WTC11 (cell line): ENCODE data around the gene FES. TPM values are rescaled to one million over a fixed set of nuclear protein-coding genes. Genes with fewer than 3 reads are reported as not detected.

Source experiments
- ATAC-seq: fragments of 200-7000 bp; cut with Tn5 transposase; 2 replicates; pipeline ENCODE4 v1.10.0; 2021; ENCODE audit warnings: mild to moderate bottlenecking, moderate library complexity
- CTCF ChIA-PET: fragments of 300-600 bp; sonication (Branson Sonifier 250); formaldehyde crosslinking; loops from one replicate; lab custom pipeline; 2021; ENCODE audit warnings: antibody characterized with exemption; lab: Charles Lee
- POLR2A ChIA-PET: fragments of 350-600 bp; sonication (Branson Sonifier 250); formaldehyde crosslinking; loops from one replicate; lab custom pipeline; 2021; ENCODE audit warnings: antibody characterized with exemption; lab: Charles Lee
- DNase-seq: peaks from one replicate; pipeline ENCODE4 v3.0.0; 2021; ENCODE audit warnings: low spot score
- H3K27ac Mint-ChIP-seq: 2 replicates; pipeline ENCODE4 v1.8.0; 2021; ENCODE audit warnings: mixed read lengths
- H3K27me3 Mint-ChIP-seq: 2 replicates; pipeline ENCODE4 v1.8.0; 2021; ENCODE audit warnings: low read depth, mild to moderate bottlenecking, moderate library complexity, mixed read lengths
- H3K36me3 Mint-ChIP-seq: 2 replicates; pipeline ENCODE4 v1.8.0; 2021; ENCODE audit warnings: mixed read lengths
- H3K4me1 Mint-ChIP-seq: 2 replicates; pipeline ENCODE4 v1.8.0; 2022; ENCODE audit warnings: mixed read lengths
- H3K4me3 Mint-ChIP-seq: 2 replicates; pipeline ENCODE4 v1.8.0; 2021; ENCODE audit warnings: mild to moderate bottlenecking, moderate library complexity, mixed read lengths
- H3K9me3 Mint-ChIP-seq: 2 replicates; pipeline ENCODE4 v1.8.0; 2021; ENCODE audit warnings: mixed read lengths
- ARID4B ChIP-seq: sonication (generic); formaldehyde crosslinking; IDR thresholded peaks from 2 replicates; pipeline ENCODE4 v1.8.0; 2023; ENCODE audit warnings: missing genetic modification reagents, mild to moderate bottlenecking, borderline replicate concordance
- ERG ChIP-seq: fragments of 250-450 bp; sonication (Bioruptor Pico); IDR thresholded peaks from 2 replicates; pipeline ENCODE4 v1.8.0; 2021; ENCODE audit warnings: mild to moderate bottlenecking
- GABPB1 ChIP-seq: sonication (generic); formaldehyde crosslinking; IDR thresholded peaks from 2 replicates; pipeline ENCODE4 v1.8.1; 2023; ENCODE audit warnings: mild to moderate bottlenecking, missing genetic modification reagents
- NFATC4 ChIP-seq: fragments of 250-450 bp; sonication (Bioruptor Pico); IDR thresholded peaks from 2 replicates; pipeline ENCODE4 v1.9.0; 2021; ENCODE audit warnings: mild to moderate bottlenecking
- NR1H2 ChIP-seq: sonication (generic); formaldehyde crosslinking; IDR thresholded peaks from 2 replicates; pipeline ENCODE4 v1.9.0; 2021; ENCODE audit warnings: mild to moderate bottlenecking, moderate library complexity, missing genetic modification reagents
- TCF7 ChIP-seq: sonication (generic); formaldehyde crosslinking; IDR thresholded peaks from 2 replicates; pipeline ENCODE4 v1.8.0; 2022; ENCODE audit warnings: mild to moderate bottlenecking, low read depth, missing genetic modification reagents, moderate library complexity
- ZNF423 ChIP-seq: fragments of 250-450 bp; sonication (Bioruptor Pico); IDR thresholded peaks from 2 replicates; pipeline ENCODE4 v2.1.2; 2022; ENCODE audit warnings: mild to moderate bottlenecking, moderate library complexity
- total RNA-seq: library from RNA; stranded (reverse); gene quantifications from 3 replicates; pipeline ENCODE4 v1.2.3, GENCODE V29; 2021
- TF ChIP-seq, protein P1 (sequence below): sonication (generic); formaldehyde crosslinking; IDR thresholded peaks from 2 replicates; pipeline ENCODE4 v1.8.1; 2023; ENCODE audit warnings: mild to moderate bottlenecking, missing genetic modification reagents, borderline replicate concordance
- TF ChIP-seq, protein P2 (sequence below): sonication (generic); formaldehyde crosslinking; IDR thresholded peaks from 2 replicates; pipeline ENCODE4 v1.8.1; 2022; ENCODE audit warnings: missing genetic modification reagents, borderline replicate concordance
- TF ChIP-seq, protein P3 (sequence below): fragments of 250-450 bp; sonication (Bioruptor Pico); IDR thresholded peaks from 2 replicates; pipeline ENCODE4 v1.9.0; 2021; ENCODE audit warnings: mild to moderate bottlenecking, borderline replicate concordance
- TF ChIP-seq, protein P4 (sequence below): sonication (generic); formaldehyde crosslinking; IDR thresholded peaks from 2 replicates; pipeline ENCODE4 v1.8.1; 2022; ENCODE audit warnings: low read depth, mild to moderate bottlenecking, moderate library complexity, missing genetic modification reagents, borderline replicate concordance

The FES gene
- total RNA-seq, 1 experiment from 2014 or later = 10.0 TPM

GRCh38 chr15:90892498-90893174, 8.3 kb downstream of the FES start:
- ATAC-seq (no peak), DNase-seq (no peak)
- no peak overlapping the region for H3K4me3 Mint-ChIP-seq
- CTCF ChIA-PET = interaction anchor here (1.0 to 1.9 kb wide), 3 partner anchors 10 to 250 kb away, joined by 3 to 6 read pairs (median 4); no protein-coding TSS in a partner anchor
- H3K9me3 Mint-ChIP-seq = no peaks in the 10 kb centered on the region
- H3K27me3 Mint-ChIP-seq = no peaks in the 10 kb centered on the region
- no peaks in the 10 kb centered on the region for H3K4me1 Mint-ChIP-seq
- no peaks in the 10 kb centered on the region for H3K36me3 Mint-ChIP-seq
- TF ChIP-seq, protein P1, sequence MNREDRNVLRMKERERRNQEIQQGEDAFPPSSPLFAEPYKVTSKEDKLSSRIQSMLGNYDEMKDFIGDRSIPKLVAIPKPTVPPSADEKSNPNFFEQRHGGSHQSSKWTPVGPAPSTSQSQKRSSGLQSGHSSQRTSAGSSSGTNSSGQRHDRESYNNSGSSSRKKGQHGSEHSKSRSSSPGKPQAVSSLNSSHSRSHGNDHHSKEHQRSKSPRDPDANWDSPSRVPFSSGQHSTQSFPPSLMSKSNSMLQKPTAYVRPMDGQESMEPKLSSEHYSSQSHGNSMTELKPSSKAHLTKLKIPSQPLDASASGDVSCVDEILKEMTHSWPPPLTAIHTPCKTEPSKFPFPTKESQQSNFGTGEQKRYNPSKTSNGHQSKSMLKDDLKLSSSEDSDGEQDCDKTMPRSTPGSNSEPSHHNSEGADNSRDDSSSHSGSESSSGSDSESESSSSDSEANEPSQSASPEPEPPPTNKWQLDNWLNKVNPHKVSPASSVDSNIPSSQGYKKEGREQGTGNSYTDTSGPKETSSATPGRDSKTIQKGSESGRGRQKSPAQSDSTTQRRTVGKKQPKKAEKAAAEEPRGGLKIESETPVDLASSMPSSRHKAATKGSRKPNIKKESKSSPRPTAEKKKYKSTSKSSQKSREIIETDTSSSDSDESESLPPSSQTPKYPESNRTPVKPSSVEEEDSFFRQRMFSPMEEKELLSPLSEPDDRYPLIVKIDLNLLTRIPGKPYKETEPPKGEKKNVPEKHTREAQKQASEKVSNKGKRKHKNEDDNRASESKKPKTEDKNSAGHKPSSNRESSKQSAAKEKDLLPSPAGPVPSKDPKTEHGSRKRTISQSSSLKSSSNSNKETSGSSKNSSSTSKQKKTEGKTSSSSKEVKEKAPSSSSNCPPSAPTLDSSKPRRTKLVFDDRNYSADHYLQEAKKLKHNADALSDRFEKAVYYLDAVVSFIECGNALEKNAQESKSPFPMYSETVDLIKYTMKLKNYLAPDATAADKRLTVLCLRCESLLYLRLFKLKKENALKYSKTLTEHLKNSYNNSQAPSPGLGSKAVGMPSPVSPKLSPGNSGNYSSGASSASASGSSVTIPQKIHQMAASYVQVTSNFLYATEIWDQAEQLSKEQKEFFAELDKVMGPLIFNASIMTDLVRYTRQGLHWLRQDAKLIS (CRISPR knock-in tag) = no peak
- TF ChIP-seq, protein P2, sequence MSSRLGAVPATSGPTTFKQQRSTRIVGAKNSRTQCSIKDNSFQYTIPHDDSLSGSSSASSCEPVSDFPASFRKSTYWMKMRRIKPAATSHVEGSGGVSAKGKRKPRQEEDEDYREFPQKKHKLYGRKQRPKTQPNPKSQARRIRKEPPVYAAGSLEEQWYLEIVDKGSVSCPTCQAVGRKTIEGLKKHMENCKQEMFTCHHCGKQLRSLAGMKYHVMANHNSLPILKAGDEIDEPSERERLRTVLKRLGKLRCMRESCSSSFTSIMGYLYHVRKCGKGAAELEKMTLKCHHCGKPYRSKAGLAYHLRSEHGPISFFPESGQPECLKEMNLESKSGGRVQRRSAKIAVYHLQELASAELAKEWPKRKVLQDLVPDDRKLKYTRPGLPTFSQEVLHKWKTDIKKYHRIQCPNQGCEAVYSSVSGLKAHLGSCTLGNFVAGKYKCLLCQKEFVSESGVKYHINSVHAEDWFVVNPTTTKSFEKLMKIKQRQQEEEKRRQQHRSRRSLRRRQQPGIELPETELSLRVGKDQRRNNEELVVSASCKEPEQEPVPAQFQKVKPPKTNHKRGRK = no peak
- TF ChIP-seq, protein P3, sequence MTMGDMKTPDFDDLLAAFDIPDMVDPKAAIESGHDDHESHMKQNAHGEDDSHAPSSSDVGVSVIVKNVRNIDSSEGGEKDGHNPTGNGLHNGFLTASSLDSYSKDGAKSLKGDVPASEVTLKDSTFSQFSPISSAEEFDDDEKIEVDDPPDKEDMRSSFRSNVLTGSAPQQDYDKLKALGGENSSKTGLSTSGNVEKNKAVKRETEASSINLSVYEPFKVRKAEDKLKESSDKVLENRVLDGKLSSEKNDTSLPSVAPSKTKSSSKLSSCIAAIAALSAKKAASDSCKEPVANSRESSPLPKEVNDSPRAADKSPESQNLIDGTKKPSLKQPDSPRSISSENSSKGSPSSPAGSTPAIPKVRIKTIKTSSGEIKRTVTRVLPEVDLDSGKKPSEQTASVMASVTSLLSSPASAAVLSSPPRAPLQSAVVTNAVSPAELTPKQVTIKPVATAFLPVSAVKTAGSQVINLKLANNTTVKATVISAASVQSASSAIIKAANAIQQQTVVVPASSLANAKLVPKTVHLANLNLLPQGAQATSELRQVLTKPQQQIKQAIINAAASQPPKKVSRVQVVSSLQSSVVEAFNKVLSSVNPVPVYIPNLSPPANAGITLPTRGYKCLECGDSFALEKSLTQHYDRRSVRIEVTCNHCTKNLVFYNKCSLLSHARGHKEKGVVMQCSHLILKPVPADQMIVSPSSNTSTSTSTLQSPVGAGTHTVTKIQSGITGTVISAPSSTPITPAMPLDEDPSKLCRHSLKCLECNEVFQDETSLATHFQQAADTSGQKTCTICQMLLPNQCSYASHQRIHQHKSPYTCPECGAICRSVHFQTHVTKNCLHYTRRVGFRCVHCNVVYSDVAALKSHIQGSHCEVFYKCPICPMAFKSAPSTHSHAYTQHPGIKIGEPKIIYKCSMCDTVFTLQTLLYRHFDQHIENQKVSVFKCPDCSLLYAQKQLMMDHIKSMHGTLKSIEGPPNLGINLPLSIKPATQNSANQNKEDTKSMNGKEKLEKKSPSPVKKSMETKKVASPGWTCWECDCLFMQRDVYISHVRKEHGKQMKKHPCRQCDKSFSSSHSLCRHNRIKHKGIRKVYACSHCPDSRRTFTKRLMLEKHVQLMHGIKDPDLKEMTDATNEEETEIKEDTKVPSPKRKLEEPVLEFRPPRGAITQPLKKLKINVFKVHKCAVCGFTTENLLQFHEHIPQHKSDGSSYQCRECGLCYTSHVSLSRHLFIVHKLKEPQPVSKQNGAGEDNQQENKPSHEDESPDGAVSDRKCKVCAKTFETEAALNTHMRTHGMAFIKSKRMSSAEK (CRISPR knock-in tag) = no peak
- no peak for TF ChIP-seq NR1H2 (CRISPR knock-in tag)
- no peak for TF ChIP-seq ERG (CRISPR knock-in tag)
- no peak for TF ChIP-seq GABPB1 (CRISPR knock-in tag)
- TF ChIP-seq, all 79 proteins: peak for 0
- no peak overlapping the region for H3K27ac Mint-ChIP-seq
- POLR2A ChIA-PET = no interaction called here

GRCh38 chr15:90893175-90894090, 9.1 kb downstream of the FES start:
- Mint-ChIP-seq H3K9me3 (no peaks in the 10 kb centered on the region), H3K36me3 (no peaks in the 10 kb centered on the region), H3K27ac (no peak overlapping the region), H3K27me3 (no peaks in the 10 kb centered on the region), H3K4me1 (no peaks in the 10 kb centered on the region), H3K4me3 (no peak overlapping the region)
- DNase-seq = no peak
- CTCF ChIA-PET = interaction anchor here (1.0 to 5.5 kb wide), 4 partner anchors 9 to 251 kb away, joined by 3 to 63 read pairs (median 5); partner anchors contain the start of genes HDDC3 and UNC45A
- POLR2A ChIA-PET = no interaction called here
- TF ChIP-seq ZNF423 = peak; percentile 63
- no peak for TF ChIP-seq NFATC4 (CRISPR knock-in tag)
- no peak for TF ChIP-seq ARID4B (CRISPR knock-in tag)
- TF ChIP-seq, protein P4, sequence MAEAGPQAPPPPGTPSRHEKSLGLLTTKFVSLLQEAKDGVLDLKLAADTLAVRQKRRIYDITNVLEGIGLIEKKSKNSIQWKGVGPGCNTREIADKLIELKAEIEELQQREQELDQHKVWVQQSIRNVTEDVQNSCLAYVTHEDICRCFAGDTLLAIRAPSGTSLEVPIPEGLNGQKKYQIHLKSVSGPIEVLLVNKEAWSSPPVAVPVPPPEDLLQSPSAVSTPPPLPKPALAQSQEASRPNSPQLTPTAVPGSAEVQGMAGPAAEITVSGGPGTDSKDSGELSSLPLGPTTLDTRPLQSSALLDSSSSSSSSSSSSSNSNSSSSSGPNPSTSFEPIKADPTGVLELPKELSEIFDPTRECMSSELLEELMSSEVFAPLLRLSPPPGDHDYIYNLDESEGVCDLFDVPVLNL (CRISPR knock-in tag) = no peak
- TF ChIP-seq TCF7 (CRISPR knock-in tag) = no peak
- no peak for ATAC-seq
